HepG2 (cell line): ENCODE results near the gene RSKR. TPM values are rescaled to one million over a fixed set of nuclear protein-coding genes. Genes with fewer than 3 reads are reported as not detected.

ENCODE experiments used
- ATAC-seq: fragments of 200-7000 bp; cut with Tn5 transposase; 3 replicates; pipeline ENCODE4 v1.9.1; 2020; ENCODE audit warnings: mild to moderate bottlenecking, moderate library complexity
- BruUV-seq: library from RNA; stranded (reverse); fragments of 400-500 nt; replicated peaks from 2 replicates; lab custom pipeline; 2021; lab: Mats Ljungman, UMichigan
- CTCF ChIA-PET: fragments of 300-600 bp; formaldehyde crosslinking; extraction: SDS; loops from one replicate; lab custom pipeline; 2021; ENCODE audit warnings: low total read pairs, inconsistent platforms, low intra/inter-chr PET ratio; lab: Yijun Ruan, JAX
- POLR2A ChIA-PET: fragments of 350-600 bp; sonication (Branson Sonifier 250); formaldehyde crosslinking; loops from one replicate; lab custom pipeline; 2020; ENCODE audit warnings: antibody characterized with exemption, inconsistent platforms; lab: Yijun Ruan, JAX
- DNase-seq: peaks from one replicate; pipeline ENCODE4 v3.0.0-alpha.2; 2015; ENCODE audit warnings: low spot score
- FAIRE-seq: peaks from 3 replicates; lab custom pipeline; 2011; peaks lifted over from hg19 to GRCh38; lab: Jason Lieb, UNC
- H2AFZ ChIP-seq: one replicate; pipeline ENCODE4 v1.6.1; 2011; ENCODE audit warnings: low read length, inconsistent platforms
- H3K27ac ChIP-seq: fragments of 300-600 bp; 3 replicates; pipeline ENCODE4 v1.8.0; 2011; ENCODE audit warnings: mixed run types, mild to moderate bottlenecking, mixed read lengths, low read length, inconsistent platforms; ENCODE audit not compliant: insufficient read depth; ENCODE audit errors: extremely low read length
- H3K27me3 ChIP-seq, 2 experiments: fragments of 200-600 bp in 1 of 2; 2 replicates in 1 of 2; 3 replicates in 1 of 2; pipeline versions ENCODE4 v1.6.0 to v1.8.0; 2011; ENCODE audit warnings: low read length in 2 of 2, mild to moderate bottlenecking in 2 of 2, moderate library complexity in 2 of 2, inconsistent platforms in 1 of 2; ENCODE audit not compliant: insufficient read depth in 2 of 2, control insufficient read depth in 1 of 2
- H3K36me3 ChIP-seq, 2 experiments: fragments of 200-600 bp in 1 of 2; replicated peaks in 1 of 2; 2 replicates in 1 of 2; 3 replicates in 1 of 2; pipeline versions ENCODE4 v1.5.1 to v1.8.0; 2011; ENCODE audit warnings: low read length in 2 of 2, inconsistent platforms in 1 of 2; ENCODE audit not compliant: insufficient read depth in 2 of 2, control insufficient read depth in 1 of 2
- H3K4me1 ChIP-seq: 2 replicates; pipeline ENCODE4 v1.5.1; 2012; ENCODE audit warnings: low read length, inconsistent platforms; ENCODE audit not compliant: insufficient read depth
- H3K4me2 ChIP-seq: 2 replicates; pipeline ENCODE4 v1.6.0; 2011; ENCODE audit warnings: low read depth, low read length, inconsistent platforms
- H3K4me3 ChIP-seq, 3 experiments: fragments of 200-600 bp in 1 of 3; sonication (generic), shearing (Covaris generic) in 1 of 3; replicated peaks in 1 of 3; 2 replicates each; pipeline ENCODE4 v1.5.1; 2011 to 2016; ENCODE audit warnings: low read length in 3 of 3, inconsistent platforms in 2 of 3, low read depth in 2 of 3, mild to moderate bottlenecking in 2 of 3, control low read depth in 1 of 3, mixed read lengths in 1 of 3; ENCODE audit not compliant: insufficient read depth in 1 of 3
- H3K79me2 ChIP-seq: one replicate; pipeline ENCODE4 v1.6.1; 2011; ENCODE audit warnings: low read length, inconsistent platforms; ENCODE audit not compliant: insufficient read depth
- H3K9ac ChIP-seq: 2 replicates; pipeline ENCODE4 v1.6.0; 2011; ENCODE audit warnings: mild to moderate bottlenecking, low read depth, low read length, inconsistent platforms; ENCODE audit not compliant: insufficient read depth
- H3K9me3 ChIP-seq: 2 replicates; pipeline ENCODE4 v1.5.1; 2012; ENCODE audit warnings: mild to moderate bottlenecking, low read length
- H4K20me1 ChIP-seq: 2 replicates; pipeline ENCODE4 v1.6.0; 2011; ENCODE audit warnings: inconsistent platforms, mild to moderate bottlenecking, low read length, moderate library complexity; ENCODE audit not compliant: insufficient read depth
- CC2D1A ChIP-seq: sonication (generic); formaldehyde crosslinking; IDR thresholded peaks from 2 replicates; pipeline ENCODE4 v1.8.1; 2023; ENCODE audit warnings: mild to moderate bottlenecking, missing genetic modification reagents
- CENPBD1 ChIP-seq: sonication (generic); formaldehyde crosslinking; IDR thresholded peaks from 2 replicates; pipeline ENCODE4 v1.8.0; 2022; ENCODE audit warnings: missing genetic modification reagents, low read depth, mild to moderate bottlenecking, borderline replicate concordance
- DRAP1 ChIP-seq: IDR thresholded peaks from 2 replicates; pipeline ENCODE4 v1.6.1; 2016; ENCODE audit warnings: missing genetic modification reagents, missing compliant biosample characterization
- ELK4 ChIP-seq: sonication (generic); formaldehyde crosslinking; IDR thresholded peaks from 2 replicates; pipeline ENCODE4 v1.9.0; 2021; ENCODE audit warnings: missing genetic modification reagents, borderline replicate concordance
- FOXA3 ChIP-seq: IDR thresholded peaks from 2 replicates; pipeline ENCODE4 v1.6.1; 2016; ENCODE audit warnings: missing genetic modification reagents, missing compliant biosample characterization
- FOXC1 ChIP-seq: sonication (generic); formaldehyde crosslinking; IDR thresholded peaks from 2 replicates; pipeline ENCODE4 v1.8.0; 2022; ENCODE audit warnings: mild to moderate bottlenecking, missing genetic modification reagents, borderline replicate concordance
- FOXP1 ChIP-seq, 2 experiments: fragments of 450-650 bp in 1 of 2; IDR thresholded peaks; 2 replicates each; pipeline ENCODE4 v1.6.1; 2017 to 2018; ENCODE audit warnings: antibody characterized with exemption in 1 of 2
- MEIS2 ChIP-seq: sonication (generic); formaldehyde crosslinking; IDR thresholded peaks from 2 replicates; pipeline ENCODE4 v1.9.0; 2021; ENCODE audit warnings: mild to moderate bottlenecking, missing genetic modification reagents
- MNT ChIP-seq: fragments of 450-650 bp; IDR thresholded peaks from 2 replicates; pipeline ENCODE4 v1.6.1; 2016
- MXD4 ChIP-seq: IDR thresholded peaks from 2 replicates; pipeline ENCODE4 v1.6.1; 2016; ENCODE audit warnings: mild to moderate bottlenecking, missing biosample characterization, missing genetic modification reagents
- NFYC ChIP-seq: IDR thresholded peaks from 2 replicates; pipeline ENCODE4 v1.6.1; 2016; ENCODE audit warnings: missing genetic modification reagents, missing compliant biosample characterization
- NKX3-1 ChIP-seq: sonication (generic); formaldehyde crosslinking; IDR thresholded peaks from 2 replicates; pipeline ENCODE4 v1.5.0; 2020; ENCODE audit warnings: missing genetic modification reagents
- POLR2AphosphoS2 ChIP-seq: IDR thresholded peaks from 2 replicates; pipeline ENCODE4 v1.6.1; 2011; ENCODE audit warnings: low read depth, low read length, improper control_type of control experiment
- SATB2 ChIP-seq: sonication (generic); formaldehyde crosslinking; IDR thresholded peaks from 2 replicates; pipeline ENCODE4 v1.5.0; 2020; ENCODE audit warnings: missing genetic modification reagents
- SNAPC2 ChIP-seq: sonication (generic); formaldehyde crosslinking; IDR thresholded peaks from 2 replicates; pipeline ENCODE4 v1.8.1; 2022; ENCODE audit warnings: mild to moderate bottlenecking, missing genetic modification reagents
- SRF ChIP-seq: IDR thresholded peaks from 2 replicates; pipeline ENCODE4 v1.6.1; 2011; ENCODE audit warnings: mild to moderate bottlenecking, low read depth, low read length, moderate library complexity
- STAT5B ChIP-seq: sonication (generic); formaldehyde crosslinking; IDR thresholded peaks from 2 replicates; pipeline ENCODE4 v1.4.0; 2020; ENCODE audit warnings: missing genetic modification reagents
- ZNF510 ChIP-seq: sonication (generic); formaldehyde crosslinking; IDR thresholded peaks from 2 replicates; pipeline ENCODE4 v1.4.0; 2020; ENCODE audit warnings: low read depth, mild to moderate bottlenecking, missing genetic modification reagents
- WGBS: methylation state at CpG from one replicate; pipeline ENCODE4 v1.1.6; 2017; ENCODE audit warnings: low lambda C conversion rate; 5-methylcytosine and 5-hydroxymethylcytosine counted together
- in situ Hi-C: cut with HindIII; loops from 2 replicates; pipeline ENCODE4 v1.10.0; 2017; ENCODE audit warnings: low pct_unique_long_range_greater_than_20kb; ENCODE audit not compliant: extremely low pct_ligation_motif_present
- intact Hi-C: fragments of 100-400 bp; cut with micrococcal nuclease; formaldehyde crosslinking; loops from one replicate; pipeline ENCODE4 v1.10.0; 2022; ENCODE audit not compliant: unreplicated experiment
- polyA plus RNA-seq, 8 experiments: library from polyadenylated mRNA; depleted of rRNA in 3 of 8; stranded (reverse) in 7 of 8; unstranded in 1 of 8; fragments of >200 nt; fragmentation: Illumina TruSeq in 4 of 8; extraction: Trizol in 4 of 8; gene quantifications; 2 replicates each; pipeline versions ENCODE4 v1.2.1 to v1.2.3, GENCODE V29; 2011 to 2016; ENCODE audit warnings: low read depth in 4 of 8, missing spikeins in 1 of 8, mixed read lengths in 1 of 8; ENCODE audit not compliant: insufficient read depth in 1 of 8
- total RNA-seq, 5 experiments: library from RNA; depleted of rRNA; stranded (reverse); fragments of >200 nt; fragmentation: Illumina TruSeq; extraction: Trizol; gene quantifications; 2 replicates each; pipeline ENCODE4 v1.2.3, GENCODE V29; 2016; ENCODE audit warnings: low read depth in 1 of 5
- TF ChIP-seq, protein P1 (sequence below): IDR thresholded peaks from 2 replicates; pipeline ENCODE4 v1.6.1; 2012; ENCODE audit warnings: low read depth, low read length, improper control_type of control experiment

The RSKR gene
- total and polyA plus RNA-seq, 2 of the 13 experiments (the other 11 are each of a cell fraction or from before 2014, with no cell fraction given) = 5.0 to 10.4 TPM

DNA sequence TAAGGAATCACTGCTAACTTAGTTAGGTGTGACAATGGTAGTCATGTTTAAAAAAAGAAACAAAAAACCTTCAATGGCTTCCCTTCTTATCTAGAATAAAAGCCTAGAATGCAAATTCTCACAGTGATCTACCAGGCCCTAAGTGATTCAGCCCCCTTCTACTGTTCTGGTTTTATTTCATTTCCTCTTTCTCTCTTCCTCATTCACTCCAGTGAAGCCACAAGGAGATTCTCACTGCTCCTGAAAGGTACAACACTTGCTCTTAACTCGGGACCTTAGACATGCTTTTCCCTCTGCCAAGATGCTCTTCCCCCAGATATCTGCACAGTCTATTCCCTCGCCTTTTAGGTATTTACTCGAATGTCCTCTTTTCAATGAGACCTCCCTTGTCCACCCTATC lies 46.4 kb downstream of the RSKR start:
- H3K4me2 ChIP-seq = no peak overlapping the region
- intact Hi-C loops = no loop called here
- no peak for TF ChIP-seq SATB2 (CRISPR knock-in tag)
- no peak for TF ChIP-seq DRAP1 (CRISPR knock-in tag)
- no peak for TF ChIP-seq MNT
- TF ChIP-seq ZNF510 (CRISPR knock-in tag) = no peak
- TF ChIP-seq CC2D1A (CRISPR knock-in tag) = no peak
- TF ChIP-seq POLR2AphosphoS2 = no peak
- no peak for TF ChIP-seq MXD4 (CRISPR knock-in tag)
- no peak for TF ChIP-seq FOXC1 (CRISPR knock-in tag)
- no peak for TF ChIP-seq FOXA3 (CRISPR knock-in tag)
- no peak for TF ChIP-seq FOXP1 (IDR thresholded peaks at IDR 0.05)
- no peak for TF ChIP-seq FOXP1 (CRISPR knock-in tag; IDR thresholded peaks at IDR 0.05)
- no peak for TF ChIP-seq MEIS2 (CRISPR knock-in tag)
- no peak for TF ChIP-seq CENPBD1
- TF ChIP-seq STAT5B (CRISPR knock-in tag) = no peak
- TF ChIP-seq SNAPC2 (CRISPR knock-in tag) = no peak
- no peak for TF ChIP-seq SRF
- TF ChIP-seq ELK4 (CRISPR knock-in tag) = no peak
- TF ChIP-seq, protein P1, sequence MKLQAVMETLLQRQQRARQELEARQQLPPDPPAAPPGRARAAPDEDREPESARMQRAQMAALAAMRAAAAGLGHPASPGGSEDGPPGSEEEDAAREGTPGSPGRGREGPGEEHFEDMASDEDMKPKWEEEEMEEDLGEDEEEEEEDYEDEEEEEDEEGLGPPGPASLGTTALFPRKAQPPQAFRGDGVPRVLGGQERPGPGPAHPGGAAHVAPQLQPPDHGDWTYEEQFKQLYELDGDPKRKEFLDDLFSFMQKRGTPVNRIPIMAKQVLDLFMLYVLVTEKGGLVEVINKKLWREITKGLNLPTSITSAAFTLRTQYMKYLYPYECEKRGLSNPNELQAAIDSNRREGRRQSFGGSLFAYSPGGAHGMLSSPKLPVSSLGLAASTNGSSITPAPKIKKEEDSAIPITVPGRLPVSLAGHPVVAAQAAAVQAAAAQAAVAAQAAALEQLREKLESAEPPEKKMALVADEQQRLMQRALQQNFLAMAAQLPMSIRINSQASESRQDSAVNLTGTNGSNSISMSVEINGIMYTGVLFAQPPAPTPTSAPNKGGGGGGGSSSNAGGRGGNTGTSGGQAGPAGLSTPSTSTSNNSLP = no peak
- no peak for TF ChIP-seq NKX3-1
- no peak for TF ChIP-seq NFYC (CRISPR knock-in tag)
- TF ChIP-seq, all 625 proteins: peak for 0
- in situ Hi-C loops = no loop called here
- no peak for DNase-seq
- H3K27me3 ChIP-seq = no peaks in the 10 kb centered on the region
- ATAC-seq = no peak
- no peak for FAIRE-seq
- CTCF ChIA-PET = no interaction called here
- POLR2A ChIA-PET = no interaction called here
- peaks cover under 1 to 21% of the 10 kb centered on the region in 2 experiments; a peak in 3 of 5 replicates for H3K36me3 ChIP-seq
- BruUV-seq = no TSS peak
- H4K20me1 ChIP-seq = no peaks in the 10 kb centered on the region
- no peak overlapping the region for H3K9ac ChIP-seq
- WGBS = 95% methylated on average over 3 of the region's 3 CpGs
- H3K9me3 ChIP-seq = no peaks in the 10 kb centered on the region
- peaks cover 14% of the 10 kb centered on the region for H3K79me2 ChIP-seq
- no peak overlapping the region for H3K27ac ChIP-seq
- H2AFZ ChIP-seq = no peak overlapping the region
- peaks cover 35% of the 10 kb centered on the region for H3K4me1 ChIP-seq
- no peak overlapping the region for H3K4me3 ChIP-seq
